ENCODE results near the gene TSPAN12.

The TSPAN12 gene

GRCh38 chr7:120738816-120739215, 119.1 kb downstream of the TSPAN12 start:
- no peak for DNase-seq

Measured in midbrain (tissue), 1 donor.